Measurements from ENCODE around the gene SLC25A12. TPM values are rescaled to one million over a fixed set of nuclear protein-coding genes. Genes with fewer than 3 reads are reported as not detected.

The SLC25A12 gene, protein sequence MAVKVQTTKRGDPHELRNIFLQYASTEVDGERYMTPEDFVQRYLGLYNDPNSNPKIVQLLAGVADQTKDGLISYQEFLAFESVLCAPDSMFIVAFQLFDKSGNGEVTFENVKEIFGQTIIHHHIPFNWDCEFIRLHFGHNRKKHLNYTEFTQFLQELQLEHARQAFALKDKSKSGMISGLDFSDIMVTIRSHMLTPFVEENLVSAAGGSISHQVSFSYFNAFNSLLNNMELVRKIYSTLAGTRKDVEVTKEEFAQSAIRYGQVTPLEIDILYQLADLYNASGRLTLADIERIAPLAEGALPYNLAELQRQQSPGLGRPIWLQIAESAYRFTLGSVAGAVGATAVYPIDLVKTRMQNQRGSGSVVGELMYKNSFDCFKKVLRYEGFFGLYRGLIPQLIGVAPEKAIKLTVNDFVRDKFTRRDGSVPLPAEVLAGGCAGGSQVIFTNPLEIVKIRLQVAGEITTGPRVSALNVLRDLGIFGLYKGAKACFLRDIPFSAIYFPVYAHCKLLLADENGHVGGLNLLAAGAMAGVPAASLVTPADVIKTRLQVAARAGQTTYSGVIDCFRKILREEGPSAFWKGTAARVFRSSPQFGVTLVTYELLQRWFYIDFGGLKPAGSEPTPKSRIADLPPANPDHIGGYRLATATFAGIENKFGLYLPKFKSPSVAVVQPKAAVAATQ
- 19.9 TPM for total RNA-seq
- polyA plus RNA-seq, result 10 to 100 TPM; 11.3 to 14.0 (median 12.4) TPM

DNA sequence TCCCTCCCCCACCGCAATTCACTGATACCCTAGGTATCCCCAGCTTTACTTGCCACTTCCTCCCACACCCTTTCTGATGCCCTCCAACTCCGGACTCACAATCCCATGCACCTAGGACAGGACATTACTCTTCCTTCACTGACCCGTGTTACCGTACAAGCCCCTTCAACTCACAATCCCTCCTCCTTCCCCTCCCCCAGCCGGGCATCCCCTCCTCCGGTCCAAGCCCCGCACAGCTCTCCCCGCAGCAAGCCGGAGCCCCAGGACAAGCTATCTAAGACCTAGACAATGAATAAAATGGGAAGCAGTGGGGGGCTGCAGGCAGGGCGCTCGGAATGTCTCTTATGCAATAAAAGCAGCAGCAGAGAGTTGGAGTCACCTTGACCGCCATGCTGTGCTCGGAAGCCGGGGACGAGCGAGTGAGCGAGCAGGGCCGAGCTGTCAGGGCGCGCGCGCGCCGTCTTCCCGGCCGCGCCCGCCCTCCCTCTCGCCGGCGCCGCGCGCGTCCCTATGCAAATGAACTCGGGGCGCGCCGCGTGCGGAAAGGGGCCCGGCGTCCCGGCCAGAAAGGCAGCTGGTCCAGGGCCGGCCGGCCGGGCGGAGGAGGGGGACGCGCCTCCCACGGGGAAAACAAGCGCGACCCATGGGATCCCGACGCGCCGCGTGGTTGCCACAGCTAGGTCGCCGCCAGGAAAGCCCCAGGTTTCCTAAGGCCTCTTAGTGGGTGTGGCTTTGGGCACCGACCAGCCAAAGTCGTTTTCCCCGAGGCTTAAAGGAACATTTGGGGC is at the start of gene SLC25A12:
Gene SLC25A12 (minus strand): TSS at position 421 of the 788 bp plus-strand sequence. CDS start 30 bp downstream, at position 391.
- no peaks in the 10 kb centered on the region for H3K36me3 ChIP-seq (ENCODE audit: control insufficient read depth, insufficient read depth, low read length)
- H3K27me3 ChIP-seq (ENCODE audit: control insufficient read depth, insufficient read depth, low read length), result no peaks in the 10 kb centered on the region
- peak; percentile 48 to 87 (median 63) for DNase-seq
- Mint-ChIP-seq H3K27ac (peak within 1 kb of the TSS; percentile 89 to 93 (median 91)), H3K27me3 (peaks cover 8% of the 10 kb centered on the region), H3K4me3 (peak within 1 kb of the TSS; percentile 99 to 100 (median 99)), H3K4me1 (peaks cover 25 to 58% (median 36%) of the 10 kb centered on the region in 4 donors), H3K36me3 (peaks cover 21% of the 10 kb centered on the region), H3K9me3 (peaks cover 0 to 3% (median 0%) of the 10 kb centered on the region in 7 donors)
- H3K27ac ChIP-seq (ENCODE audit: insufficient read depth, low read length, poor library complexity, severe bottlenecking), result peak within 1 kb of the TSS; percentile 68
- H3K4me3 ChIP-seq (ENCODE audit: low read depth, low read length), result peak within 1 kb of the TSS; percentile 97
- peak; percentile 96 to 97 for ATAC-seq (ENCODE audit: low read depth in 2 of 2)
- peaks cover 0 to 2% of the 10 kb centered on the region in 2 experiments for H3K9me3 ChIP-seq (ENCODE audit: control insufficient read depth in 2 of 2, low read length in 2 of 2)
- H3K4me1 ChIP-seq (ENCODE audit: control insufficient read depth, insufficient read depth, low read length, poor library complexity, severe bottlenecking), result peaks cover 19% of the 10 kb centered on the region

DNA sequence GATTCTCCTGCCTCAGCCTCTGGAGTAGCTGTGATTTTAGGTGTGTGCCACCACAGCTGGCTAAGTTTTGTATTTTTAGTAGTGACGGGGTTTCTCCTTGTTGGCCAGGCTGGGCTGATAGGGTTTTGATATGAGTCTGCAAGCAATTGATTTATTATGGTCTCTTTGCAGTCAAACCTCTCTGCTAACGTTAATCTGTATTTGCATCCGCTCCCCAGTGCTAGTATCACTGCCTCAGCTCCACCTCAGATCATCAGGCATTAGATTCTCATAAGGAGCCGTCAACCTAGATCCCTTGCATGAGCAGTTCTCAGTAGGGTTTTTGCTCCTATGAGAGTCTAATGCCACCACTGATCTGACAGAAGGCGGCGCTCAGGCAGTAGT is 47.3 kb upstream of the SLC25A12 start:
- Histone ChIP-seq H3K27me3 (ENCODE audit: control insufficient read depth, insufficient read depth, low read length) (no peaks in the 10 kb centered on the region), H3K27ac (ENCODE audit: insufficient read depth, low read length, poor library complexity, severe bottlenecking) (no peak overlapping the region), H3K36me3 (ENCODE audit: control insufficient read depth, insufficient read depth, low read length) (peaks cover 7% of the 10 kb centered on the region), H3K4me1 (ENCODE audit: control insufficient read depth, insufficient read depth, low read length, poor library complexity, severe bottlenecking) (no peaks in the 10 kb centered on the region), H3K9me3 (ENCODE audit: control insufficient read depth in 2 of 2, low read length in 2 of 2) (no peaks in the 10 kb centered on the region), H3K4me3 (ENCODE audit: low read depth, low read length) (no peak overlapping the region)
- no peaks in the 10 kb centered on the region for H3K27me3 Mint-ChIP-seq
- peak overlapping the region in 1 of 3 donors; percentile 43 for H3K27ac Mint-ChIP-seq
- H3K9me3 Mint-ChIP-seq, result no peaks in the 10 kb centered on the region
- ATAC-seq (ENCODE audit: low read depth in 2 of 2), result no peak
- peaks cover 11 to 52% (median 33%) of the 10 kb centered on the region in 4 donors for H3K4me1 Mint-ChIP-seq
- no peak overlapping the region for H3K4me3 Mint-ChIP-seq
- H3K36me3 Mint-ChIP-seq, result peaks cover 26% of the 10 kb centered on the region
- DNase-seq, result no peak

DNA sequence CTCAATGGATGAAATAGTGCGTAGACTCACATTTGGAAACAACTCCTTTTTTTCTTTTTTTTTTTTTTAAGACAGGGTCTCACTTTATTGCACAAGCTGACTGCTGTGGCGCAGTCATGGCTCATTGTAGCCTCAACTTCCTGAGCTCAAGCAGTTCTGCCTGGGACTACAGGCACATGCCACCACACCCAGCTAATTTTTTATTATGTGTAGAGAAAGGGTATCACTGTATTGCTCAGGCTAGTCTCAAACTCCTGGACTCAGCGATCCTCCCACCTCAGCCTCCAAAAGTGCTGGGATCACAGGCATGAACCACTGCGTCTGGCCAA is 45.7 kb upstream of the SLC25A12 start:
- DNase-seq (no peak), ATAC-seq (ENCODE audit: low read depth in 2 of 2) (no peak)
- Histone ChIP-seq H3K36me3 (ENCODE audit: control insufficient read depth, insufficient read depth, low read length) (peaks cover 7% of the 10 kb centered on the region), H3K27me3 (ENCODE audit: control insufficient read depth, insufficient read depth, low read length) (no peaks in the 10 kb centered on the region), H3K27ac (ENCODE audit: insufficient read depth, low read length, poor library complexity, severe bottlenecking) (no peak overlapping the region), H3K4me3 (ENCODE audit: low read depth, low read length) (no peak overlapping the region), H3K9me3 (ENCODE audit: control insufficient read depth in 2 of 2, low read length in 2 of 2) (no peaks in the 10 kb centered on the region), H3K4me1 (ENCODE audit: control insufficient read depth, insufficient read depth, low read length, poor library complexity, severe bottlenecking) (no peaks in the 10 kb centered on the region)
- peaks cover 11 to 57% (median 39%) of the 10 kb centered on the region in 4 donors for H3K4me1 Mint-ChIP-seq
- no peaks in the 10 kb centered on the region for H3K9me3 Mint-ChIP-seq
- no peaks in the 10 kb centered on the region for H3K27me3 Mint-ChIP-seq
- H3K36me3 Mint-ChIP-seq, result peaks cover 31% of the 10 kb centered on the region
- H3K4me3 Mint-ChIP-seq, result no peak overlapping the region
- no peak overlapping the region for H3K27ac Mint-ChIP-seq

DNA sequence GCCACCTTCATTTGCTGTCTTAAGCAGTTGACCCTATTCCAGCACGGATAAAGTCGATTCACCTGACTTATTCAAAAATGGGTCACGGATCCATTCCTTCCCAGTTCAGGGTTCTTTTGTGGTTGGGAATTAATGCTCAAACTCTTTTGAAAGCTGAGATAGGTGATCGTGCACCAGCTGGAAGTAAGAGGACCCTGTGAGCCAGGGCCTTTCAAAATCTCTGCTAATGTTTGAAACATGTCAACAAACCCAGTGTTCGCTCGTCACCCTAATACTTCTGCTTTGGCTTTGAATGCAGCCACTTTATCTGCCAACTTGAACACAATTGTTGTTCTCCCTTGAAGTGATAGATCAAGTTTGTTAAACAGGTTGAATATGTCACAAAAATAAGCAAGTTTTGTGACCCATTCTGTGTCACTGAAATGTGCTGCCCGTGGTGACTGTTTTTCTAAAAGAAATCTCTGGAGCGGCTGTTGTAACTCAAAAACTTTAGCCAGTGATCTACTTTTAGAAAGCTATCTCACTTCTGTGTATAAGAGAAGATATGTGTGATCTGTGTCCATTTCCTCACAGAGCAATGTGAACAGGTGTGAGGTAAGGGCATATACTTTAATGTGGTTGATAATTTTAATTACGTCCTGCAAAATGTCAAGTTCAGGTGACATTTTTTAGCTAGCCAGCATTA is 45.2 kb upstream of the SLC25A12 start:
- no peak overlapping the region for H3K27ac Mint-ChIP-seq
- H3K36me3 ChIP-seq (ENCODE audit: control insufficient read depth, insufficient read depth, low read length), result peaks cover 7% of the 10 kb centered on the region
- H3K27ac ChIP-seq (ENCODE audit: insufficient read depth, low read length, poor library complexity, severe bottlenecking), result no peak overlapping the region
- peaks cover 8 to 55% (median 37%) of the 10 kb centered on the region in 4 donors for H3K4me1 Mint-ChIP-seq
- no peaks in the 10 kb centered on the region for H3K27me3 ChIP-seq (ENCODE audit: control insufficient read depth, insufficient read depth, low read length)
- H3K9me3 ChIP-seq (ENCODE audit: control insufficient read depth in 2 of 2, low read length in 2 of 2), result no peaks in the 10 kb centered on the region
- H3K4me3 ChIP-seq (ENCODE audit: low read depth, low read length), result no peak overlapping the region
- H3K36me3 Mint-ChIP-seq, result peaks cover 33% of the 10 kb centered on the region
- no peaks in the 10 kb centered on the region for H3K27me3 Mint-ChIP-seq
- no peak overlapping the region for H3K4me3 Mint-ChIP-seq
- H3K9me3 Mint-ChIP-seq, result peaks cover 0 to 2% (median 0%) of the 10 kb centered on the region in 7 donors
- DNase-seq (no peak), ATAC-seq (ENCODE audit: low read depth in 2 of 2) (no peak)
- no peaks in the 10 kb centered on the region for H3K4me1 ChIP-seq (ENCODE audit: control insufficient read depth, insufficient read depth, low read length, poor library complexity, severe bottlenecking)

DNA sequence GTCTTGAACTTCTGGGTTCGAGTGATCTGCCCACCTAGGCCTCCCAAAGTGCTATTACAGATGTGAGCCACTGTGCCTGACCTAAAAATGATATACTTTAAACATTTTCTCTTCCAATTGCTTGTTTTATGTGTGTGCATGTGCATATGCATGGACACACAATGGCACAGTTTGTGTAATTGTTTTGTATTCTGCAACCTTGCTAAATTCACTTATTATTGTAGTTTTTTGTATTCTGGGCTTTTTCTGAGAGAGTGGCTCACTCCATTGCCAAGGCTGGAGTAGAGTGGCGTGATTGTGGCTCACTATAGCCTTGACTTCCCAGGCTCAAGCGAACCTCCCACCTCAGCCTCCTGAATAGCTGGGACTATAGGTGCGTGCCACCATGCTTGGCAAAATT is 36.3 kb upstream of the SLC25A12 start:
- no peaks in the 10 kb centered on the region for H3K27me3 Mint-ChIP-seq
- H3K4me3 ChIP-seq (ENCODE audit: low read depth, low read length), result no peak overlapping the region
- H3K36me3 Mint-ChIP-seq, result peaks cover 46% of the 10 kb centered on the region
- peaks cover 26% of the 10 kb centered on the region for H3K36me3 ChIP-seq (ENCODE audit: control insufficient read depth, insufficient read depth, low read length)
- no peaks in the 10 kb centered on the region for H3K9me3 ChIP-seq (ENCODE audit: control insufficient read depth in 2 of 2, low read length in 2 of 2)
- H3K9me3 Mint-ChIP-seq, result peaks cover 0 to 2% (median 0%) of the 10 kb centered on the region in 7 donors
- H3K27ac Mint-ChIP-seq, result peak overlapping the region in 1 of 3 donors; percentile 14
- no peaks in the 10 kb centered on the region for H3K27me3 ChIP-seq (ENCODE audit: control insufficient read depth, insufficient read depth, low read length)
- DNase-seq, result no peak
- H3K4me1 ChIP-seq (ENCODE audit: control insufficient read depth, insufficient read depth, low read length, poor library complexity, severe bottlenecking), result peaks cover 5% of the 10 kb centered on the region
- peaks cover 46 to 73% (median 59%) of the 10 kb centered on the region in 4 donors for H3K4me1 Mint-ChIP-seq
- no peak overlapping the region for H3K4me3 Mint-ChIP-seq
- H3K27ac ChIP-seq (ENCODE audit: insufficient read depth, low read length, poor library complexity, severe bottlenecking), result no peak overlapping the region
- no peak for ATAC-seq (ENCODE audit: low read depth in 2 of 2)

DNA sequence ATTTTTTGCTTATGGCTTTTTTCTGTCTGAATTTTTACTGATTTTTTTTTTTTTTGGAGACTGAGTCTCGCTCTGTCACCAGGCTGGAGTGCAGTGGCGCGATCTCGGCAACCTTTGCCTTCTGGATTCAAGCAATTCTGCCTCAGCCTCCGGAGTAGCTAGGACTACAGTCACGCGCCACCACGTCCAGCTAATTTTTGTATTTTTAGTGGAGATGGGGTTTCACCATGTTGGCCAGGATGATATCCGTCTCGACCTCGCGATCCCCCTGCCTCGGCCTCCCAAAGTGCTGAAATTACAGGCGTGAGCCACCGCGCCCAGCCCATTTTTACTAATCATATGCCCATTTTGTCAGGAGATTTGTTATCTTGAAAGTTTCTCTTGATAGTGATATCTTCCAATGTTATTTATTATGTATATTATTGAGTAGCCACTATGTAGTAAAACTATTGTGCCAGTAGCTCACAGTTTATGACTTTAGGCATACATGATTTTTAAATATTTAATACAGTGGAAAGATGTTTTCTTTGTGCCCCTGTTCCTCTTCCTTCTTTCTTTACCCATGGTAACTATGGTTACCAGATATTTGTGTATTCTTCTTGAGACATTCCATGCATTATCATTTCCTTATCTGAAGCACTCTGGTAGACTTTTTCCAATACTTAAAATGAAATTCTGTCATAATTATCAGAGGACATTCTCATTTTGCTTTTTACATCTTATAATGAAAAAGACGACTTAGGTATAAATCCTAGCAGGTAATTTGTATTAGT is 30.3 kb upstream of the SLC25A12 start:
- H3K4me1 ChIP-seq (ENCODE audit: control insufficient read depth, insufficient read depth, low read length, poor library complexity, severe bottlenecking), result peaks cover 26% of the 10 kb centered on the region
- Mint-ChIP-seq H3K27me3 (no peaks in the 10 kb centered on the region), H3K4me3 (peak overlapping the region; percentile 89 to 100 (median 94)), H3K36me3 (peaks cover 19% of the 10 kb centered on the region), H3K27ac (peak overlapping the region in 2 of 3 donors; percentile 44 to 73), H3K9me3 (no peaks in the 10 kb centered on the region), H3K4me1 (peaks cover 39 to 69% (median 54%) of the 10 kb centered on the region in 4 donors)
- H3K27me3 ChIP-seq (ENCODE audit: control insufficient read depth, insufficient read depth, low read length), result no peaks in the 10 kb centered on the region
- ATAC-seq (ENCODE audit: low read depth in 2 of 2), result no peak
- H3K4me3 ChIP-seq (ENCODE audit: low read depth, low read length), result peak overlapping the region; percentile 99
- no peak overlapping the region for H3K27ac ChIP-seq (ENCODE audit: insufficient read depth, low read length, poor library complexity, severe bottlenecking)
- no peak for DNase-seq
- H3K9me3 ChIP-seq (ENCODE audit: control insufficient read depth in 2 of 2, low read length in 2 of 2), result no peaks in the 10 kb centered on the region
- H3K36me3 ChIP-seq (ENCODE audit: control insufficient read depth, insufficient read depth, low read length), result peaks cover 14% of the 10 kb centered on the region

Data from CD4-positive, CD25-positive, alpha-beta regulatory T cell (primary cell).